ENCODE data around the gene P3H1.

- no peak for TF ChIP-seq POLR2A (IDR thresholded peaks at IDR 0.05)
- TF ChIP-seq CTCF (IDR thresholded peaks at IDR 0.05), result peak; percentile 34 to 75 (median 61)
Measured at GRCh38 chr1:42777852-42778251, 11.0 kb upstream of the P3H1 start.

Measured in adrenal gland (tissue), 5 donors.